Measurements from ENCODE around the gene IRF6.

- no peak for TF ChIP-seq FOSL1 (IDR thresholded peaks at IDR 0.05; ENCODE audit: insufficient read depth, low read depth, low read length)
- TF ChIP-seq, protein P1, sequence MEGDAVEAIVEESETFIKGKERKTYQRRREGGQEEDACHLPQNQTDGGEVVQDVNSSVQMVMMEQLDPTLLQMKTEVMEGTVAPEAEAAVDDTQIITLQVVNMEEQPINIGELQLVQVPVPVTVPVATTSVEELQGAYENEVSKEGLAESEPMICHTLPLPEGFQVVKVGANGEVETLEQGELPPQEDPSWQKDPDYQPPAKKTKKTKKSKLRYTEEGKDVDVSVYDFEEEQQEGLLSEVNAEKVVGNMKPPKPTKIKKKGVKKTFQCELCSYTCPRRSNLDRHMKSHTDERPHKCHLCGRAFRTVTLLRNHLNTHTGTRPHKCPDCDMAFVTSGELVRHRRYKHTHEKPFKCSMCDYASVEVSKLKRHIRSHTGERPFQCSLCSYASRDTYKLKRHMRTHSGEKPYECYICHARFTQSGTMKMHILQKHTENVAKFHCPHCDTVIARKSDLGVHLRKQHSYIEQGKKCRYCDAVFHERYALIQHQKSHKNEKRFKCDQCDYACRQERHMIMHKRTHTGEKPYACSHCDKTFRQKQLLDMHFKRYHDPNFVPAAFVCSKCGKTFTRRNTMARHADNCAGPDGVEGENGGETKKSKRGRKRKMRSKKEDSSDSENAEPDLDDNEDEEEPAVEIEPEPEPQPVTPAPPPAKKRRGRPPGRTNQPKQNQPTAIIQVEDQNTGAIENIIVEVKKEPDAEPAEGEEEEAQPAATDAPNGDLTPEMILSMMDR (IDR thresholded peaks at IDR 0.05; ENCODE audit: control extremely low read depth in 1 of 3, insufficient read depth in 1 of 3, low read depth in 1 of 3, low read length in 3 of 3) = no peak
- TF ChIP-seq EGR1 (IDR thresholded peaks at IDR 0.05; ENCODE audit: borderline replicate concordance, low read depth, low read length) = no peak
- TF ChIP-seq TEAD4 (IDR thresholded peaks at IDR 0.05; ENCODE audit: low read depth, low read length) = no peak
- no peak for TF ChIP-seq BRCA1 (IDR thresholded peaks at IDR 0.05; ENCODE audit: low read depth, low read length)
- TF ChIP-seq EZH2 (IDR thresholded peaks at IDR 0.05; ENCODE audit: low read depth, low read length, severe bottlenecking) = no peak
- TF ChIP-seq EP300 (IDR thresholded peaks at IDR 0.05; ENCODE audit: borderline replicate concordance in 1 of 2, low read depth in 2 of 2, low read length in 2 of 2) = no peak
- TF ChIP-seq RAD21 (IDR thresholded peaks at IDR 0.05 in 1 of 2, conservative IDR thresholded peaks at IDR 0.05 in 1 of 2; ENCODE audit: low read depth in 2 of 2, low read length in 2 of 2) = no peak
- no peak for TF ChIP-seq CREB1 (IDR thresholded peaks at IDR 0.05)
- TF ChIP-seq POLR2AphosphoS5 (IDR thresholded peaks at IDR 0.05; ENCODE audit: low read depth, low read length) = no peak
- TF ChIP-seq ZNF274 (IDR thresholded peaks at IDR 0.05; ENCODE audit: borderline replicate concordance, extremely low read depth, low read length) = no peak
- no peak for TF ChIP-seq ASH2L (IDR thresholded peaks at IDR 0.05; ENCODE audit: low read length)
- no peak for TF ChIP-seq SP1 (IDR thresholded peaks at IDR 0.05; ENCODE audit: low read depth, low read length)
Observed at GRCh38 chr1:209783386-209783785, 22.6 kb downstream of the IRF6 start.

Data from H1 (cell line).